ENCODE results near the gene S100A4.

GRCh38 chr1:153513023-153513422 lies 32.6 kb downstream of the S100A4 start:
- no peak for TF ChIP-seq EZH2 (IDR thresholded peaks at IDR 0.05; ENCODE audit: borderline replicate concordance, insufficient read depth, low read length, poor library complexity, severe bottlenecking)
- no peak for TF ChIP-seq TAF1 (IDR thresholded peaks at IDR 0.05; ENCODE audit: low read depth)
- TF ChIP-seq REST (IDR thresholded peaks at IDR 0.05; ENCODE audit: borderline replicate concordance), result no peak
- TF ChIP-seq CTCF (IDR thresholded peaks at IDR 0.05; ENCODE audit: poor library complexity, severe bottlenecking), result no peak
- TF ChIP-seq POLR2AphosphoS5 (IDR thresholded peaks at IDR 0.05), result no peak
- no peak for TF ChIP-seq RAD21 (conservative IDR thresholded peaks at IDR 0.05)
